ENCODE data around the gene ACVRL1. TPM values are rescaled to one million over a fixed set of nuclear protein-coding genes. Genes with fewer than 3 reads are reported as not detected.

The ACVRL1 gene
- total RNA-seq, 1 experiment from 2014 or later = not detected

DNA sequence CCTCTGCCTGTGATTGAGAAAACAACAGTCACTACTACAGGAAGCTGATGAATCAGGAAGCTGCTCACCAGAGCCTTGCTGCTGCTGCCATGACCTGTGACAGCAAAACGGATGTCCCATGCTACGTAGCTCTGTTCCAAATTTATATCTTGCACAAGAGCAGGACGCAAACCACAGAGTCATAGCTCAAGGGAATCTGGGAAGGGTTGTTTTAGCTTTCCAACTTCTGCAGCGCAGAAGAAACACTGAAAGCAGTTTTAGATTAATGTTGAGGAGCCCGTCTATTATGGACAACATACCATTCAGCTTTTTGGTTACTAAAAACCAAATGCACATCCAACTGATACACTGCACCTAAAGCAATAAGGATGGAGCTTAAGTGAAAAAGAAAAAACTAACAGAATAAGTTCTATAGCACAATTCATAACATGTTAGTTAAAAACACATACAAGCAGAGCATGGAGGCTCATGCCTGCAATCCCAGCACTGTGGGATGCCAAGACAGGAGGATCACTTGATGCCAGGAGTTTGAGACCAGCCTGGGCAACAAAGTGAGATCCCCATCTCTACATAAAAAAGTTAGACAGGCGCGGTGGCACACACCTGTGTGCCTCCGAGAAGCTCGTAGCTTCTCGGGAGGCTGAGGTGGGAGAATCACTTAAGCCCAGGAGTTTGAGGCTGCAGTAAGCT, 21.1 kb upstream of the ACVRL1 start:
- CTCF ChIA-PET = interaction anchor here (0.8 to 1.6 kb wide), 6 partner anchors 8 to 139 kb away, joined by 3 to 8 read pairs (median 4); a partner anchor contains a TSS

DNA sequence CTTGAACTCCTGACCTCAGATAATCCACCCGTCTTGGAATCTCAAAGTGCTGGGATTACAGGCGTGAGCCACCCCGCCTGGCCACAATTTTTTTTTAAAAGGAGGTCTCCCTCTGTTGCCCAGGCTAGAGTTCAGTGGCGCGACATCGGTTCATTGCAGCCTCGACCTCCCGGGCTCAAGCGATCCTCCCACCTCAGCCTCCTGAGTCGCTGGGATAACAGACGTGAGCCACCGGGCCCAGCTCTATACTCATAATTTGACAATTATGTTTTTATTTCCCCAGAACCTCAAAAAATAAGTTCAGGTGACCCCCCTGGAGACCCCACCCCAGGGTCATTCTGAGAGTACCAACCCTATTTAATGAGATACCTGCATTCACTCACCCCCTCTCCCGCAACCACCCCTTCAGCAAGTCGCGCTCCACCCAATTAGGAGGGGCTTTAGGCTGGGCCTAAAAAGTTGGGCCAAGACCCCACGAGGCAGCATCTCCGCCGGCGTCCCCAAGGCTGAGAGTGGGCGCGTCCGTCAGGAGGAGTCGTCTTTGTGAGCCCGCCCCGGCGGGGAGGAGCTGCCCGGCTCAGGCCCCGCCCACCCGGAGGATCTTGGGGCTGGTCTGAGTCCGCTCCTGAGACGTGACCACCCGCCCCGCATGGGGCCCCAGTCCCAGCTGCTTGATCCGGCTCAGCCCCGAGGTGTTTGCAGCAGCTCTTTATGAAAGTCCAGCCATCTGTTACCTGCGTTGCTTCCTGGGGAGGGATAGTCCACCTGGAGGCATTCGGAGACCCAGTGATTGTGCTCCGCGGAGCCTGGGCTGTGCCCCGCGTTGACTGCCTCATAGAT, 19.6 kb upstream of the ACVRL1 start, which contains the start of gene ANKRD33:
Gene ANKRD33, plus strand, starts transcription at position 628 of the 840 bp plus-strand sequence. Its CDS starts 84 bp downstream, at position 712.
- peak in 1 of 2 experiments; percentile 39 for DNase-seq
- TF ChIP-seq, protein P1, sequence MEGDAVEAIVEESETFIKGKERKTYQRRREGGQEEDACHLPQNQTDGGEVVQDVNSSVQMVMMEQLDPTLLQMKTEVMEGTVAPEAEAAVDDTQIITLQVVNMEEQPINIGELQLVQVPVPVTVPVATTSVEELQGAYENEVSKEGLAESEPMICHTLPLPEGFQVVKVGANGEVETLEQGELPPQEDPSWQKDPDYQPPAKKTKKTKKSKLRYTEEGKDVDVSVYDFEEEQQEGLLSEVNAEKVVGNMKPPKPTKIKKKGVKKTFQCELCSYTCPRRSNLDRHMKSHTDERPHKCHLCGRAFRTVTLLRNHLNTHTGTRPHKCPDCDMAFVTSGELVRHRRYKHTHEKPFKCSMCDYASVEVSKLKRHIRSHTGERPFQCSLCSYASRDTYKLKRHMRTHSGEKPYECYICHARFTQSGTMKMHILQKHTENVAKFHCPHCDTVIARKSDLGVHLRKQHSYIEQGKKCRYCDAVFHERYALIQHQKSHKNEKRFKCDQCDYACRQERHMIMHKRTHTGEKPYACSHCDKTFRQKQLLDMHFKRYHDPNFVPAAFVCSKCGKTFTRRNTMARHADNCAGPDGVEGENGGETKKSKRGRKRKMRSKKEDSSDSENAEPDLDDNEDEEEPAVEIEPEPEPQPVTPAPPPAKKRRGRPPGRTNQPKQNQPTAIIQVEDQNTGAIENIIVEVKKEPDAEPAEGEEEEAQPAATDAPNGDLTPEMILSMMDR (IDR thresholded peaks at IDR 0.05; ENCODE audit: insufficient read depth in 1 of 2, low read depth in 1 of 2, low read length in 1 of 2, severe bottlenecking in 1 of 2, unreplicated experiment in 1 of 2) = no peak
- Histone ChIP-seq H3K4me1 (peaks cover 15% of the 10 kb centered on the region), H3K4me3 (ENCODE audit: low read depth, low read length) (no peak within 1 kb of the TSS), H3K36me3 (ENCODE audit: control insufficient read depth, insufficient read depth, low read length) (no peaks in the 10 kb centered on the region), H3K9me3 (peaks cover 7% of the 10 kb centered on the region; the same call in 1 of the 2 replicates), H3K27me3 (replicated peaks; ENCODE audit: control insufficient read depth, insufficient read depth, low read length) (no peaks in the 10 kb centered on the region)
- intact Hi-C loops (cut with micrococcal nuclease; ENCODE audit: unreplicated experiment) = no loop called here
- no TSS peak for BruUV-seq (replicated peaks)
- Mint-ChIP-seq H3K27ac (ENCODE audit: unreplicated experiment) (no peak within 1 kb of the TSS), H3K4me3 (ENCODE audit: unreplicated experiment) (no peak within 1 kb of the TSS), H3K36me3 (ENCODE audit: insufficient read depth, unreplicated experiment) (no peaks in the 10 kb centered on the region), H3K9me3 (ENCODE audit: unreplicated experiment) (peaks cover 9% of the 10 kb centered on the region), H3K4me1 (ENCODE audit: low read depth, unreplicated experiment) (peaks cover 16% of the 10 kb centered on the region), H3K27me3 (ENCODE audit: insufficient read depth, unreplicated experiment) (no peaks in the 10 kb centered on the region)
- ChIA-PET CTCF (interaction anchor here (0.6 to 2.2 kb wide), 5 partner anchors 12 to 509 kb away, joined by 3 to 8 read pairs (median 6); no protein-coding TSS in a partner anchor), POLR2A (no interaction called here)

More for the DNA sequence above, 21.1 kb upstream of the ACVRL1 start:
- H3K27me3 Mint-ChIP-seq (ENCODE audit: insufficient read depth, unreplicated experiment) = no peaks in the 10 kb centered on the region
- Histone ChIP-seq H3K4me1 (peaks cover 10% of the 10 kb centered on the region), H3K27me3 (replicated peaks; ENCODE audit: control insufficient read depth, insufficient read depth, low read length) (no peaks in the 10 kb centered on the region), H3K4me3 (ENCODE audit: low read depth, low read length) (no peak overlapping the region), H3K9me3 (peaks cover 7% of the 10 kb centered on the region; the same call in 1 of the 2 replicates), H3K36me3 (ENCODE audit: control insufficient read depth, insufficient read depth, low read length) (no peaks in the 10 kb centered on the region)
- peak in 1 of 2 experiments; percentile 27 for DNase-seq
- intact Hi-C loops (cut with micrococcal nuclease; ENCODE audit: unreplicated experiment) = no loop called here
- TF ChIP-seq, protein P1 (IDR thresholded peaks at IDR 0.05; ENCODE audit: insufficient read depth in 1 of 2, low read depth in 1 of 2, low read length in 1 of 2, severe bottlenecking in 1 of 2, unreplicated experiment in 1 of 2) = no peak
- no peak overlapping the region for H3K4me3 Mint-ChIP-seq (ENCODE audit: unreplicated experiment)
- no TSS peak for BruUV-seq (replicated peaks)
- no peaks in the 10 kb centered on the region for H3K36me3 Mint-ChIP-seq (ENCODE audit: insufficient read depth, unreplicated experiment)
- H3K4me1 Mint-ChIP-seq (ENCODE audit: low read depth, unreplicated experiment) = peaks cover 17% of the 10 kb centered on the region
- H3K27ac Mint-ChIP-seq (ENCODE audit: unreplicated experiment) = no peak overlapping the region
- POLR2A ChIA-PET = interaction anchor here (0.5 kb wide), 1 partner anchor 160 kb away, joined by 3 read pairs; no protein-coding TSS in a partner anchor
- H3K9me3 Mint-ChIP-seq (ENCODE audit: unreplicated experiment) = peaks cover 9% of the 10 kb centered on the region
